NCI-H2196 treated with DMSO at 0.1 percent for 48 hours (cell line): ENCODE results near the gene AHNAK.
A peak's percentile ranks its signal among the peaks of the same experiment; 100 is the strongest.

Source experiments
- DNase-seq: peaks from one replicate; lab custom pipeline; 2025; ENCODE audit not compliant: unreplicated experiment; lab: John Stamatoyannopoulos, UW

AHNAK gene

GRCh38 chr11:62536301-62536957 lies 10.2 kb downstream of the AHNAK start:
- DNase-seq, result no peak

GRCh38 chr11:62535802-62536201 lies 10.8 kb downstream of the AHNAK start:
- DNase-seq, result no peak

- DNase-seq, result no peak
These were observed 11.6 kb downstream of the AHNAK start for GRCh38 chr11:62534779-62535545.

GRCh38 chr11:62532096-62532495 lies 14.5 kb downstream of the AHNAK start:
- DNase-seq, result no peak

- no peak for DNase-seq
These were observed 29.8 kb downstream of the AHNAK start for GRCh38 chr11:62516736-62517371.

GRCh38 chr11:62514151-62514550 lies 32.5 kb downstream of the AHNAK start:
- DNase-seq, result no peak

GRCh38 chr11:62513626-62514025 lies 33.0 kb downstream of the AHNAK start:
- no peak for DNase-seq

GRCh38 chr11:62512961-62513360 lies 33.6 kb downstream of the AHNAK start:
- DNase-seq, result no peak

- no peak for DNase-seq
These were observed 38.1 kb downstream of the AHNAK start for GRCh38 chr11:62508336-62509058.

- no peak for DNase-seq
These were observed 39.5 kb downstream of the AHNAK start for GRCh38 chr11:62507125-62507422.

GRCh38 chr11:62506413-62507124 lies 40.0 kb downstream of the AHNAK start:
- DNase-seq, result no peak

- DNase-seq, result no peak
These were observed 41.0 kb downstream of the AHNAK start for GRCh38 chr11:62505440-62506091.

GRCh38 chr11:62505059-62505439 lies 41.6 kb downstream of the AHNAK start:
- DNase-seq, result no peak

GRCh38 chr11:62504158-62504973 lies 42.2 kb downstream of the AHNAK start:
- DNase-seq, result no peak

GRCh38 chr11:62502030-62502730 lies 44.4 kb downstream of the AHNAK start:
- no peak for DNase-seq

GRCh38 chr11:62501432-62501891 lies 45.1 kb downstream of the AHNAK start:
- peak; percentile 36 for DNase-seq

GRCh38 chr11:62500650-62501030 lies 46.0 kb downstream of the AHNAK start:
- no peak for DNase-seq

- no peak for DNase-seq
These were observed 46.5 kb downstream of the AHNAK start for GRCh38 chr11:62499944-62500649.
